ENCODE measurements around the gene NCOA4. TPM values are rescaled to one million over a fixed set of nuclear protein-coding genes. Genes with fewer than 3 reads are reported as not detected.

Gene NCOA4
- polyA plus RNA-seq, 1 experiment, result 108 TPM

GRCh38 chr10:46014683-46015405, 15.6 kb downstream of the NCOA4 start:
- DNase-seq (ENCODE audit: low read depth), result no peak
- ChIA-PET CTCF (no interaction called here), POLR2A (no interaction called here)
- Histone ChIP-seq H3K36me3 (ENCODE audit: control insufficient read depth, insufficient read depth, low read length) (peaks cover 4% of the 10 kb centered on the region), H3K4me3 (ENCODE audit: low read depth, low read length) (no peak overlapping the region), H3K27me3 (ENCODE audit: control insufficient read depth, insufficient read depth, low read length) (no peaks in the 10 kb centered on the region)
- TF ChIP-seq CTCF (IDR thresholded peaks at IDR 0.05; ENCODE audit: insufficient read depth, low read depth, low read length), result no peak

- no peak overlapping the region for H3K4me3 ChIP-seq (ENCODE audit: low read depth, low read length)
- no peak for TF ChIP-seq CTCF (IDR thresholded peaks at IDR 0.05; ENCODE audit: insufficient read depth, low read depth, low read length)
- DNase-seq (ENCODE audit: low read depth), result no peak
- POLR2A ChIA-PET, result no interaction called here
- H3K27me3 ChIP-seq (ENCODE audit: control insufficient read depth, insufficient read depth, low read length), result no peaks in the 10 kb centered on the region
- CTCF ChIA-PET, result no interaction called here
- H3K36me3 ChIP-seq (ENCODE audit: control insufficient read depth, insufficient read depth, low read length), result peaks cover 6% of the 10 kb centered on the region
Measured at GRCh38 chr10:46014206-46014605, 16.2 kb downstream of the NCOA4 start.

GRCh38 chr10:46012746-46013145, 17.7 kb downstream of the NCOA4 start:
- Histone ChIP-seq H3K27me3 (ENCODE audit: control insufficient read depth, insufficient read depth, low read length) (no peaks in the 10 kb centered on the region), H3K36me3 (ENCODE audit: control insufficient read depth, insufficient read depth, low read length) (peaks cover 6% of the 10 kb centered on the region), H3K4me3 (ENCODE audit: low read depth, low read length) (no peak overlapping the region)
- ChIA-PET CTCF (interaction anchor here (0.9 to 1.0 kb wide), 2 partner anchors 15 to 16 kb away, joined by 3 read pairs; no protein-coding TSS in a partner anchor), POLR2A (no interaction called here)
- no peak for DNase-seq (ENCODE audit: low read depth)
- no peak for TF ChIP-seq CTCF (IDR thresholded peaks at IDR 0.05; ENCODE audit: insufficient read depth, low read depth, low read length)

- no peak for TF ChIP-seq CTCF (IDR thresholded peaks at IDR 0.05; ENCODE audit: insufficient read depth, low read depth, low read length)
- CTCF ChIA-PET, result interaction anchor here (0.8 to 1.5 kb wide), 2 partner anchors 13 to 17 kb away, joined by 3 to 4 read pairs; no protein-coding TSS in a partner anchor
- H3K36me3 ChIP-seq (ENCODE audit: control insufficient read depth, insufficient read depth, low read length), result peaks cover 13% of the 10 kb centered on the region
- POLR2A ChIA-PET, result no interaction called here
- H3K4me3 ChIP-seq (ENCODE audit: low read depth, low read length), result no peak overlapping the region
- peak; percentile 66 for DNase-seq (ENCODE audit: low read depth)
- H3K27me3 ChIP-seq (ENCODE audit: control insufficient read depth, insufficient read depth, low read length), result no peaks in the 10 kb centered on the region
Measured at GRCh38 chr10:46006219-46006618, 24.2 kb downstream of the NCOA4 start.

- CTCF ChIA-PET, result interaction anchor here (0.8 to 2.5 kb wide), 3 partner anchors 14 to 24 kb away, joined by 3 to 10 read pairs (median 4); no protein-coding TSS in a partner anchor
- no peak for DNase-seq (ENCODE audit: low read depth)
- H3K27me3 ChIP-seq (ENCODE audit: control insufficient read depth, insufficient read depth, low read length), result no peaks in the 10 kb centered on the region
- H3K4me3 ChIP-seq (ENCODE audit: low read depth, low read length), result no peak overlapping the region
- POLR2A ChIA-PET, result no interaction called here
- peaks cover 13% of the 10 kb centered on the region for H3K36me3 ChIP-seq (ENCODE audit: control insufficient read depth, insufficient read depth, low read length)
- no peak for TF ChIP-seq CTCF (IDR thresholded peaks at IDR 0.05; ENCODE audit: insufficient read depth, low read depth, low read length)
Measured at GRCh38 chr10:46005383-46005782, 25.0 kb downstream of the NCOA4 start.

Data from BJ (cell line).